Amygdala (tissue), 56 donors: ENCODE results near the gene NCL.
"Not testable (repeated sequence)": the region's sequence is repeated elsewhere in the genome, so short reads cannot be mapped to it uniquely, and the experiment has no call there.

ENCODE experiments used
- DNase-seq, 56 donors: peaks; one replicate each; lab custom pipeline; 2025; lab: John Stamatoyannopoulos, UW

The NCL gene

DNA sequence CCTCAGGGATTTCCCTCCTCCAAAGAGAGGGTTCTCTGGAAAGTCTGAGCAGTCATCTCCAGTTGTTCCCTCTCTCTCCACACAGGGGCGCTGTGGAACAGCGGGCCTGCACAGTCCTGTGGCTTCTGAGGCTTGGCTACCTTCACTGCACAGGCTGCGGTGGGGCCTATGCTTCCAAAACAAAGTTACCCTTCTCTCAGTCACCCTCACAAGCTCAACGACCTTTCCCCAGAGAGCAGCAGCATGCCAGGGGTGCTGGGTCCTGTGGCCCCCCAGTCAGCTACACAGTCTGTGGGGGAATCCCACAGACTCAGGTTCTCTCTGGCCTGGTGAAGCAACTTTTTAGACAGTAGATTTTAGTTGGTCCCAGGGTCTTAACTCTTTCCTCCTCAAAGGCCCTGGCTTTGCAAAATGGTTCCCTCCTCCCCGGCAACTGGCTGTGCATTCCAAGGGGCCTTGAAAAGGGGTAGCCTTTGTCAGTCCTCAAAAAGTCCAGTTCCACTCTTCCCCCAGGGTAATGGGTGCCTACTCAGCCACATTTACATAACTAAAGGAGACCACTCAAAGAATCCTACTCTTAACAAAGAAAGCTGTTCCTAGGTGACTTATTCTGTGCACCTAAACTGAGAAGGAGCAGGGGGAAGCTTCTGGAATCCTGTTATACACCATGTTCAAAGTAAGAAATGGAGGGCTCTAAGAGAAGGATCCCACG lies 53.8 kb downstream of the NCL start:
- DNase-seq, result no peak

DNA sequence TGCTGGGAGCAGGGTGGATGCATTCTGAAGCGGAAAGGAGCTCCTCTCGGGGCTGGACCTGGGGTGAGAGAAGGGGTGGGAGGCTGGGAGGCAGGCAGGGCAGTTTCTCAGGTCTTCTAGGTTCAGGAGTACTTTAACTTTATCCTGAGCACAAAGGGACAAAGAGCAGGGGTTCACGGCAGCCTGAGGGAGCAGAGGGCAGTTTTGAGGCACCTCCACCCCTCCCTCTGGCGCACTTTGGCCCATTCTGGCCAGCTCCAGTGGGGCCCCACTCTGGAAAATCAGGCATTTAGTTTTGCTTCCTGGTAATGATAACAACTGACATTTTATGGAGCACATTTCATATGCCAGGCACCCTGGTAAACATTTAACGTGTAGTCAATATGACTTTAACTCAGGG lies 54.5 kb downstream of the NCL start:
- no peak for DNase-seq

- DNase-seq, result not testable (repeated sequence)
Measured at GRCh38 chr2:231408304-231408703, 56.0 kb downstream of the NCL start.

GRCh38 chr2:231407686-231408085 lies 56.6 kb downstream of the NCL start:
- DNase-seq, result not testable (repeated sequence)

DNA sequence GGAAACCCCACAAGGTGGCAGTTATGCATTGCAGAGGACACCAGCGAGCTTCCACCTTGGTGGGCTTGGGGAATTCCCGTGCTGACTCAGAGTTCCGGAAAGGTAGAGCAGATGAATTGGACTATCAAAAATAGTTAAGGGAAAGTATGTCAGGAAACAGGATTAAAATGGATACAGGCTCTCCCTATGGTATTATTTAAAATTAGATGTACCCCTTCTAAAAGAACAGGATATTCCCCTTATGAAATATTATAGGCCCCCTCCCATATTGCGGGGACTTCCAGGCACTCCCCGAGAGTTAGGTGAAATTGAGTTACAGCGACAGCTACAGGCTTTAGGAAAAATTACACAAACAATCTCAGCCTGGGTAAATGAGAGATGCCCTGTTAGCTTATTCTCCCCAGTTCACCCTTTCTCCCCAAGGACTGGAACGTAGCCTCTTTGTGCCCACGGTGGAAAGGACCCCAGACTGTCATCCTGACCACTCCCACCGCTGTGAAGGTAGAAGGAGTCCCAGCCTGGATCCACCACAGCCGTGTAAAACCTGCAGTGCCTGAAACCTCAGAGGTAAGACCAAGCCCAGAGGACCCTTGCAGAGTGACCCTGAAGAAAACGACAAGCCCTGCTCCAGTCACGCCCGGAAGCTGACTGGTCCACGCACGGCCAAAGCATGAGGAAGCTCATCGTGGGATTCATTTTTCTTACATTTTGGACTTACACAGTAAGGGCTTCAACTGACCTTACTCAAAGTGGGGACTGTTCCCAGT lies 58.5 kb downstream of the NCL start:
- not testable (repeated sequence) for DNase-seq

GRCh38 chr2:231404183-231404578 lies 60.1 kb downstream of the NCL start:
- not testable (repeated sequence) for DNase-seq
